Measurements from ENCODE around the gene TESK2.

- TF ChIP-seq EZH2 (IDR thresholded peaks at IDR 0.05; ENCODE audit: low read depth, low read length, severe bottlenecking), result no peak
- no peak for TF ChIP-seq SP2 (IDR thresholded peaks at IDR 0.05; ENCODE audit: low read length)
- no peak for TF ChIP-seq CTCF (IDR thresholded peaks at IDR 0.05; ENCODE audit: control extremely low read depth in 1 of 3, insufficient read depth in 1 of 3, low read depth in 1 of 3, low read length in 3 of 3)
- no peak for TF ChIP-seq TAF1 (IDR thresholded peaks at IDR 0.05; ENCODE audit: low read depth, low read length)
- TF ChIP-seq TEAD4 (IDR thresholded peaks at IDR 0.05; ENCODE audit: low read depth, low read length), result no peak
- TF ChIP-seq CHD2 (IDR thresholded peaks at IDR 0.05; ENCODE audit: low read length), result no peak
- no peak for TF ChIP-seq YY1 (IDR thresholded peaks at IDR 0.05; ENCODE audit: low read depth, low read length)
- TF ChIP-seq E2F6 (IDR thresholded peaks at IDR 0.05), result no peak
- TF ChIP-seq RAD21 (IDR thresholded peaks at IDR 0.05 in 1 of 2, conservative IDR thresholded peaks at IDR 0.05 in 1 of 2; ENCODE audit: low read depth in 2 of 2, low read length in 2 of 2), result no peak
- TF ChIP-seq JUND (IDR thresholded peaks at IDR 0.05; ENCODE audit: low read length), result no peak
- TF ChIP-seq EP300 (IDR thresholded peaks at IDR 0.05; ENCODE audit: borderline replicate concordance in 1 of 2, low read depth in 2 of 2, low read length in 2 of 2), result no peak
These were observed 45.2 kb upstream of the TESK2 start for GRCh38 chr1:45535988-45536766.
